ENCODE results near the gene NEMP1. TPM values are rescaled to one million over a fixed set of nuclear protein-coding genes. Genes with fewer than 3 reads are reported as not detected.
"Not testable (repeated sequence)": the region's sequence is repeated elsewhere in the genome, so short reads cannot be mapped to it uniquely, and the experiment has no call there.

NEMP1 gene
- total and polyA plus RNA-seq, 2 donors, result 9.5 to 19.5 TPM

DNA sequence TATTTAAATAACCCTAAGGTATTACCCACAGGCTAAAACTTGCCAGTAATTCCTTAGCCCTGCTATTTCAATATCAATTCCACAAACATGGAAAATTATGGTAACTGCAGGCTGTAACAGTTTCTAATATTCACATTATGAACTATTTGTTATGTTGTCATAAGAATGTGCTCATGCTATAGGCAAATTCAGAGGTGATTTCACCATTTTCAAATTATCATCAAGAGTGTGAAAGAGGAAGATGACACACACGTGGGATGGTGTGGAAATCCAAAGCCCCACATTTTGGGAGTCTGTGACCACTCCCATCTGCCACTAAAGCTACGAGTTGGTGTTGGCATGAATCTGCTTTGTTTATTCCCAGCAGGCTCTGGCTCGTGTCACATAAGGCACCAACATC lies 22.8 kb downstream of the NEMP1 start:
- no peaks in the 10 kb centered on the region for H3K4me1 ChIP-seq (ENCODE audit: control insufficient read depth in 2 of 2, insufficient read depth in 2 of 2, low read length in 2 of 2)
- no peak overlapping the region for H3K27ac ChIP-seq (ENCODE audit: low read depth in 1 of 2, low read length in 1 of 2)
- H3K4me3 ChIP-seq (ENCODE audit: low read length in 2 of 2), result no peak overlapping the region
- no peaks in the 10 kb centered on the region for H3K27me3 ChIP-seq (ENCODE audit: control insufficient read depth in 2 of 2, insufficient read depth in 1 of 2, low read length in 1 of 2)
- peaks cover 29 to 51% of the 10 kb centered on the region in 2 donors for H3K36me3 ChIP-seq (ENCODE audit: control insufficient read depth in 2 of 2, insufficient read depth in 2 of 2, low read length in 1 of 2)
- 88% methylated on average over 3 of the region's 3 CpGs for WGBS
- DNase-seq (ENCODE audit: low read depth in 6 of 9, low spot score in 9 of 9), result no peak
- H3K9me3 ChIP-seq (ENCODE audit: control insufficient read depth in 2 of 2, insufficient read depth in 1 of 2, low read length in 1 of 2), result no peaks in the 10 kb centered on the region

GRCh38 chr12:57053901-57054300 lies 24.7 kb downstream of the NEMP1 start:
- not testable (repeated sequence) for DNase-seq (ENCODE audit: low read depth in 6 of 9, low spot score in 9 of 9); H3K4me3 ChIP-seq (ENCODE audit: low read length in 2 of 2); H3K9me3 ChIP-seq (ENCODE audit: control insufficient read depth in 2 of 2, insufficient read depth in 1 of 2, low read length in 1 of 2); H3K27me3 ChIP-seq (ENCODE audit: control insufficient read depth in 2 of 2, insufficient read depth in 1 of 2, low read length in 1 of 2); H3K27ac ChIP-seq (ENCODE audit: low read depth in 1 of 2, low read length in 1 of 2); H3K4me1 ChIP-seq (ENCODE audit: control insufficient read depth in 2 of 2, insufficient read depth in 2 of 2, low read length in 2 of 2)
- H3K36me3 ChIP-seq (ENCODE audit: control insufficient read depth in 2 of 2, insufficient read depth in 2 of 2, low read length in 1 of 2), result peaks cover 18 to 32% of the 10 kb centered on the region in 2 donors
- 97% methylated on average over 4 of the region's 4 CpGs for WGBS

- not testable (repeated sequence) for H3K27me3 ChIP-seq (ENCODE audit: control insufficient read depth in 2 of 2, insufficient read depth in 1 of 2, low read length in 1 of 2); H3K4me3 ChIP-seq (ENCODE audit: low read length in 2 of 2); H3K27ac ChIP-seq (ENCODE audit: low read depth in 1 of 2, low read length in 1 of 2); H3K9me3 ChIP-seq (ENCODE audit: control insufficient read depth in 2 of 2, insufficient read depth in 1 of 2, low read length in 1 of 2); DNase-seq (ENCODE audit: low read depth in 6 of 9, low spot score in 9 of 9)
- peaks cover 11 to 24% of the 10 kb centered on the region in 2 donors for H3K36me3 ChIP-seq (ENCODE audit: control insufficient read depth in 2 of 2, insufficient read depth in 2 of 2, low read length in 1 of 2)
- H3K4me1 ChIP-seq (ENCODE audit: control insufficient read depth in 2 of 2, insufficient read depth in 2 of 2, low read length in 2 of 2), result peaks cover 3 to 13% of the 10 kb centered on the region in 2 donors
- 98% methylated on average over 4 of the region's 4 CpGs for WGBS
Observed at GRCh38 chr12:57053146-57053545, 25.4 kb downstream of the NEMP1 start.

- WGBS, result 97% methylated on average over 1 of the region's 1 CpG
- H3K36me3 ChIP-seq (ENCODE audit: control insufficient read depth in 2 of 2, insufficient read depth in 2 of 2, low read length in 1 of 2), result peaks cover 0 to 7% of the 10 kb centered on the region in 2 donors
Observed at GRCh38 chr12:57051011-57051410, 27.6 kb downstream of the NEMP1 start.

DNA sequence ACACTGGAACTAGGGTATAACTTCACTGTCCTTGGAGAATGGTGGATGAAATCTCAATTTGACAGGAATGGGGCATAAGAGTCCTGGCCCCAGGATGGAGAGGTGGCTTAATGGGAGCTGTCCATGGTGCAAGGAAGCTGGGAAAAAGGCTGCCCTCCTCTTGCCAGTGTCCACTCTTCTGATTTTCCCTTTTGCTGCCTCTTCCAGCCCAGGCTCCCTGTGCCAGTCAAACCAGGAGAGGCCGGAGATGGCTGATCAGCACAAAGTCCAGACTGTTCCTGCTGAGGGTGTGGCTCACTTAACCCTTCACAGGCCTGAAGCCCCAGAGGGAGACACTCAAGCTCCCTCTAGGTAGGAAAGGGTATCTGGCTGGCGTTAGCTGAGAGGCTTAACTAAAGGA lies 28.7 kb downstream of the NEMP1 start, which contains the start of gene MYO1A:
Gene MYO1A (minus strand): TSS at position 240 of the 400 bp plus-strand sequence. CDS start 1,806 bp downstream, outside the sequence.
- no peak for DNase-seq (ENCODE audit: low read depth in 6 of 9, low spot score in 9 of 9)
- no peaks in the 10 kb centered on the region for H3K36me3 ChIP-seq (ENCODE audit: control insufficient read depth in 2 of 2, insufficient read depth in 2 of 2, low read length in 1 of 2)
- no peak within 1 kb of the TSS for H3K4me3 ChIP-seq (ENCODE audit: low read length in 2 of 2)
- no peaks in the 10 kb centered on the region for H3K27me3 ChIP-seq (ENCODE audit: control insufficient read depth in 2 of 2, insufficient read depth in 1 of 2, low read length in 1 of 2)
- H3K4me1 ChIP-seq (ENCODE audit: control insufficient read depth in 2 of 2, insufficient read depth in 2 of 2, low read length in 2 of 2), result peaks cover 28 to 39% of the 10 kb centered on the region in 2 donors
- H3K27ac ChIP-seq (ENCODE audit: low read depth in 1 of 2, low read length in 1 of 2), result no peak within 1 kb of the TSS
- 94% methylated on average over 2 of the region's 2 CpGs for WGBS
- no peaks in the 10 kb centered on the region for H3K9me3 ChIP-seq (ENCODE audit: control insufficient read depth in 2 of 2, insufficient read depth in 1 of 2, low read length in 1 of 2)

More at GRCh38 chr12:57051011-57051410, 27.6 kb downstream of the NEMP1 start:
- Histone ChIP-seq H3K27me3 (ENCODE audit: control insufficient read depth in 2 of 2, insufficient read depth in 1 of 2, low read length in 1 of 2) (no peaks in the 10 kb centered on the region), H3K4me1 (ENCODE audit: control insufficient read depth in 2 of 2, insufficient read depth in 2 of 2, low read length in 2 of 2) (peaks cover 24 to 34% of the 10 kb centered on the region in 2 donors), H3K4me3 (ENCODE audit: low read length in 2 of 2) (no peak overlapping the region), H3K27ac (ENCODE audit: low read depth in 1 of 2, low read length in 1 of 2) (no peak overlapping the region), H3K9me3 (ENCODE audit: control insufficient read depth in 2 of 2, insufficient read depth in 1 of 2, low read length in 1 of 2) (no peaks in the 10 kb centered on the region)
- DNase-seq (ENCODE audit: low read depth in 6 of 9, low spot score in 9 of 9), result no peak

DNA sequence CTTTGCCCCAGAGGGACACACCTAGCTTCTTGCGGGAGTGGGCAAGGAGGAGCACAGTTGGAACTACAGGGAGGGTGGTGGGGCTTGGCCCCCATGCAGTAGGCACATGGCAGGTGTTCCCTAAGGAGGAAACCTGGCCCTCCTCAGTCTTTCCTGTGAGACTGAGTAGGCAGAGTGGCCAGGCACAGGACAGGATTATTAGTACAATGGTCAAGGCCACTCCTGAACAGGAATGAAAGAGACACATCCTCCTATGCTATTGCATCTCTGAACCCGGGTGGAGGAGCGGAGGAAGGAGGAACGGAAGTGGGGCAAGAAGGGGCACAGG lies 29.5 kb downstream of the NEMP1 start:
- Histone ChIP-seq H3K4me3 (ENCODE audit: low read length in 2 of 2) (no peak overlapping the region), H3K27ac (ENCODE audit: low read depth in 1 of 2, low read length in 1 of 2) (no peak overlapping the region), H3K27me3 (ENCODE audit: control insufficient read depth in 2 of 2, insufficient read depth in 1 of 2, low read length in 1 of 2) (no peaks in the 10 kb centered on the region), H3K9me3 (ENCODE audit: control insufficient read depth in 2 of 2, insufficient read depth in 1 of 2, low read length in 1 of 2) (no peaks in the 10 kb centered on the region), H3K36me3 (ENCODE audit: control insufficient read depth in 2 of 2, insufficient read depth in 2 of 2, low read length in 1 of 2) (no peaks in the 10 kb centered on the region), H3K4me1 (ENCODE audit: control insufficient read depth in 2 of 2, insufficient read depth in 2 of 2, low read length in 2 of 2) (peaks cover 28 to 39% of the 10 kb centered on the region in 2 donors)
- WGBS, result 96% methylated on average over 4 of the region's 4 CpGs
- DNase-seq (ENCODE audit: low read depth in 6 of 9, low spot score in 9 of 9), result no peak

DNA sequence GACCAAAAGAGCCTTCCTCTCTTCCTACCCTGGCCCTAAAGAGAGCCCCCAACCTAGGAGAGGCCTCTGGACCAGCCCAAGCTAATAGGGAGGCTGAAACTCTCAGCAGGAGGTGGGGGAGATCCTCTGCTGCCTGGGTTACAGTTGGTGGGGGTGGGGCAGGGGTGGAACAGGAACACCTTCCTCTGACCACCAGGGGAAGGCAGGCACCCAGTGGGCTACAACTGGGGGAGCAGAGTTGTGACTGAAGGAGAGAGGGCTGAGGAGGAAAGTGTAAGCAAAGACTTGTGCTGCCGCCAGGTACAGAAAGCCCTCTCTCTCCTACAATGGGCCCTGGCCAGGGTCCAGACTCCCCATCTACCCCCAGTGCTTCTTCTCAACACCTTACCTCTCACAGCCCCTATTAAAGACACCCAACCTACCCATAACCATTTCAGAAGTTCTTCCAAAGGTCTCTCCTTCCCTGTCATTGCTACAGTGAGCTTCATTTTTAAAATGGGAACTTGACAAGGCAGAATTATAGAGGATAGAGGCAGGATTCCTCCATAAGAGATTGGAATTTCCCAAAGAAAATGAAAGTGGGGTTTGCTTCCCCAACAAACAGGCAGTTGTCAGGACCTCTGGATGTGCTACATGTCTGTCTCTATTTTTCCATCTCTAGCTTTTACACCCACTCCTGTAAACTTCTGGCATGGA lies 30.0 kb downstream of the NEMP1 start:
- H3K27ac ChIP-seq (ENCODE audit: low read depth in 1 of 2, low read length in 1 of 2), result peak overlapping the region in 1 of 2 donors; percentile 39
- H3K9me3 ChIP-seq (ENCODE audit: control insufficient read depth in 2 of 2, insufficient read depth in 1 of 2, low read length in 1 of 2), result no peaks in the 10 kb centered on the region
- H3K27me3 ChIP-seq (ENCODE audit: control insufficient read depth in 2 of 2, insufficient read depth in 1 of 2, low read length in 1 of 2), result no peaks in the 10 kb centered on the region
- H3K4me3 ChIP-seq (ENCODE audit: low read length in 2 of 2), result no peak overlapping the region
- WGBS, result 83% methylated on average over 1 of the region's 1 CpG
- H3K36me3 ChIP-seq (ENCODE audit: control insufficient read depth in 2 of 2, insufficient read depth in 2 of 2, low read length in 1 of 2), result no peaks in the 10 kb centered on the region
- H3K4me1 ChIP-seq (ENCODE audit: control insufficient read depth in 2 of 2, insufficient read depth in 2 of 2, low read length in 2 of 2), result peaks cover 28 to 39% of the 10 kb centered on the region in 2 donors
- peak in 1 of 9 donors; percentile 41 for DNase-seq (ENCODE audit: low read depth in 6 of 9, low spot score in 9 of 9)

DNA sequence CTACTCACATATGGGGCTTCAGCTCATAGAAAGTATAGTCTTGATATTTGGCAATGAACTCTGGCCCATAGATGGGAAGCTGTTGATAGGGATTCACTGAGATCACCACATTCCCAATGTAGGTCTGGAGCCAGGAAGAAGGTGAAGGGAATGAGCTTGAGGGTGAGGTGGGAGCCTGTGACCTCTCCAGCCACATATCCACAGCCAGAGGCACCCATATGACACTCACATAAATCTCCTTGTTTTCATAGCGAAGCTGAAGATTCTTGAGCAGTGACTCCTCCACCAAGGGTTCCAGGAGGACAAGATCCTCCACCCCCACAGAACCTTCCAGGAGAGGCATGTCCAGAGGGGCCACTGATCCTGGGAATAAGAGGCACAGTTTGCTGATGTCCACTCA lies 30.6 kb downstream of the NEMP1 start:
- H3K4me3 ChIP-seq (ENCODE audit: low read length in 2 of 2), result no peak overlapping the region
- no peak for DNase-seq (ENCODE audit: low read depth in 6 of 9, low spot score in 9 of 9)
- no peaks in the 10 kb centered on the region for H3K27me3 ChIP-seq (ENCODE audit: control insufficient read depth in 2 of 2, insufficient read depth in 1 of 2, low read length in 1 of 2)
- H3K4me1 ChIP-seq (ENCODE audit: control insufficient read depth in 2 of 2, insufficient read depth in 2 of 2, low read length in 2 of 2), result peaks cover 28 to 39% of the 10 kb centered on the region in 2 donors
- no peaks in the 10 kb centered on the region for H3K36me3 ChIP-seq (ENCODE audit: control insufficient read depth in 2 of 2, insufficient read depth in 2 of 2, low read length in 1 of 2)
- WGBS, result 87% methylated on average over 1 of the region's 1 CpG
- no peaks in the 10 kb centered on the region for H3K9me3 ChIP-seq (ENCODE audit: control insufficient read depth in 2 of 2, insufficient read depth in 1 of 2, low read length in 1 of 2)
- peak overlapping the region in 1 of 2 donors; percentile 84 for H3K27ac ChIP-seq (ENCODE audit: low read depth in 1 of 2, low read length in 1 of 2)

DNA sequence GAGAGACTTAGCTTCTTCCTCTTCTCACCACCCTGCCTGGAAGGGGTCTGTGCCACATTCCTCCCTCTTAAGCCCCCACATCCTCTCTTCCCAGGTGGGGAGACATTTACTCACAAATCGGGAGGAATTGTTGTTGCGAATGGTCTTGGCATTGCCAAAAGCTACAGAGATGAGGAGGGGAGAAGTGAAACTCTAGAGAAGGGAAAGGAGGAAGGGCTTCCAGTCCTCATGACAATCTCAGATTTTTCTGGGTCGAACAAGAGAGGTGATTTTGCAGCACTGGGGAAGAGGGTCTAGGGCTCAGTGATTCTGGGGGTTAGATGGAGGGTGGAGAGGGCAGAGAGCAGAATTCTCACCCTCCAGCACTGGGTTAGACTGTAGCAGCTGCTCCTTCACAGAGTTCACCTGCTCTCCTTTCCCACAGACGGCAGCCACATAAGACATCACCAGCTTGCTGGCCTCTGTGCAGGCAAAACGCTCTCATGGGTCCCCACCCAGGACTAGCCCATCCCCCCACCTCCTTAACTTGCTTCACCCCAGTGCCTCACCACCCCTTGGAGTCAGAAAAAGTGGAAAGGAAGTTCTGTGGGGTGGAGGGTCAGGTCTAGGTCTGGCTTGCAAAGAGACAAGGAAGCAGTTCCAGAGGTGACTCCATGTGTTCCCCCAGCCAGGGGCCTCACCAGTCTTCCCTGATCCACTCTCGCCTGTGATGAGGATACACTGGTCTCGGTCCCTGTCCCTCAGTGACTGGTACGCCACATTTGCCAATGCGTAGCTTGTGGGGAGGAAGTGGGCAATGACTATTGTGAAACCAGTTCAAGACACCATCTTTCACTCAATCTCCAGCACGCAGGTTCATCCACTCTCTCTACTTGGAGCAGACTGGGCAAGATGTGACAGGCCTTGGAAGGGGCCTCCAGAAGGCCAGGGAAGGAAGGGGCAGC lies 31.4 kb downstream of the NEMP1 start:
- WGBS, result 24% methylated on average over 10 of the region's 10 CpGs
- peak in 6 of 9 donors; percentile 32 to 83 (median 62) for DNase-seq (ENCODE audit: low read depth in 6 of 9, low spot score in 9 of 9)
- H3K27ac ChIP-seq (ENCODE audit: low read depth in 1 of 2, low read length in 1 of 2), result peak overlapping the region in 1 of 2 donors; percentile 84

More for the DNA sequence above, 31.4 kb downstream of the NEMP1 start:
- no peaks in the 10 kb centered on the region for H3K9me3 ChIP-seq (ENCODE audit: control insufficient read depth in 2 of 2, insufficient read depth in 1 of 2, low read length in 1 of 2)
- H3K36me3 ChIP-seq (ENCODE audit: control insufficient read depth in 2 of 2, insufficient read depth in 2 of 2, low read length in 1 of 2), result no peaks in the 10 kb centered on the region
- no peak overlapping the region for H3K4me3 ChIP-seq (ENCODE audit: low read length in 2 of 2)
- no peaks in the 10 kb centered on the region for H3K27me3 ChIP-seq (ENCODE audit: control insufficient read depth in 2 of 2, insufficient read depth in 1 of 2, low read length in 1 of 2)
- peaks cover 28 to 39% of the 10 kb centered on the region in 2 donors for H3K4me1 ChIP-seq (ENCODE audit: control insufficient read depth in 2 of 2, insufficient read depth in 2 of 2, low read length in 2 of 2)

Data from thymus (tissue), 11 donors.